GM04503 (cell line): ENCODE measurements around the gene ULK3.

ENCODE experiments used
- DNase-seq: peaks from one replicate; pipeline ENCODE4 v3.0.0-alpha.2; 2012; ENCODE audit warnings: low read depth

ULK3 gene

GRCh38 chr15:74840851-74841775, 1.8 kb downstream of the ULK3 start:
- no peak for DNase-seq

- no peak for DNase-seq
These were observed 3.2 kb downstream of the ULK3 start for GRCh38 chr15:74839526-74840395.

- no peak for DNase-seq
These were observed 4.0 kb downstream of the ULK3 start for GRCh38 chr15:74838746-74839525.

- no peak for DNase-seq
These were observed 4.8 kb downstream of the ULK3 start for GRCh38 chr15:74838137-74838516.

GRCh38 chr15:74837482-74838136, 5.3 kb downstream of the ULK3 start:
- no peak for DNase-seq

DNA sequence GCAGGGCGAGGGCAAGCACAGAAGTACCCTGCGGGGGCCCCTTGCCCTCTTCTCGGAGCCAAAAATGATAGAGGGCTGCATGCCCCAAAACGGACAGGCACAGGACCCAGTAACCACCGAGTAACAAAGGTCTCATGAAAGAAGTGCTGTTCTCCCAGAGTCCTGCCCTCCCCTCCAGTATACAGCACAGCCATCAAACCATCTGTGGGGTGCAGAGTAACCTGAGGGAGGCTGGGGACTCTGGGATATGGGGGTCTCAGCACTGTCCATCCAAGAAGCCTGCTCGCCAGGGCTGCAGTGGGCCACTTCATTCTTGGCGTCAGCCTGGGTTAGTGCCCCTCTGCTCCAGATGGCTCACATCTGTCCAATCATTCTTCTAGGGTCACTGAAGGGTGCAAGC, 6.1 kb downstream of the ULK3 start:
- DNase-seq: no peak

- DNase-seq: no peak
These were observed 7.6 kb downstream of the ULK3 start for GRCh38 chr15:74835312-74835823.

DNA sequence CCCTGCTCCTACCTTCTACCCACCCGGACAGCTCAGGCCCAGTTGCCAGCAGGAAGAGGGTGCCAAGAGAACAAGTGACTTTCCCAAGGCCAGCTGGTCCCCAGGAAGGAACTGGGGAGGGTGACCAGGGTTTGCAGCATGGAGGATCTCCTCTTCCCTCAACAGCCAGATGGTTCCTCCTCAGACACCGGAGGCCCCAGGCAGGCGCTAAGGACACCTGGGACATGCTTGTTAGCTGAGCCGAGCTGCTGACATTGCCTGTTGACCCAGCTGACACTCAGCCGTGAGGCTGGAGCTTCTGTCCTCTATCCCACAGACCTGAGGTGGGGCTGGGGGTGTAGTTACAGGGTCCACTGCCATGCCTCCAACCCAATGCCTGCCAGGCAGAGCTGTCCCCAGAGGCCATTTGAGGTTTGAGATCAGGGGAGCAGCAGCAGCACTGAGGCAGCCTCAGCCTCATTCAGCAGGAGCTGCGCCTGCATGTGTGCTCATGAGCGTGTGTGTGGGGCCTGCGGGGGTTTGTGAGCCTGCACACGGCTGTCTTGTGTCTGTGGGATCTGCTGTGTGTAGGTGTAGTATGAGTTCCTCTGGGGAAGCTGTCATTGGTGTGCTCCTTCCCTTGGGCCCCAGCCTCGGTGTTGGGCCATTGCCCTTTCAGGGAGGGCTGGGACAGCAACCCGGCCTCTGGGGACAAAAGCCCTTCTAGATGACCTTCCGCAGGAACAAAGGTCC, 9.4 kb downstream of the ULK3 start:
- no peak for DNase-seq

- DNase-seq: no peak
These were observed 10.1 kb downstream of the ULK3 start for GRCh38 chr15:74832826-74833225.

GRCh38 chr15:74831813-74832495, 11.0 kb downstream of the ULK3 start:
- DNase-seq: no peak

DNA sequence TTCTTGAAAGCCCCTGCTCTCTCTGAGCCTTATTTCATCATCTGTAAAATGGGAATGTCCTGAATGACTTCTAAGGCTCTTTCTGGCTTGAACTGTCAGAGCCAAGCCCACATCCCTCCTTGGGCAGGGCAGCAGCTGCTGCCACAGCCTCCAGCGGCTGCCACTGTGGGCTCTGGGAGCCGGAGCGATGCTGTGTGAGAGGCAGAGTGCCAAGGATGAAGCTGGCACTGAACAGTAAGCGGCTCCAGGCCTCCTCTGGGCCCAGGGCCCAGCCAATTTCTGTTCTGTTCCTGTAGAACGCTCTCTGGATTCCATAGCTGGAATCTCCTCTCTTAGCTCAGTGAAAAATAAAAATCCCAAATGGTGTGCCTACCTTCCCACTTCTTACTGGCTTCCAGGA, 12.1 kb downstream of the ULK3 start:
- DNase-seq: no peak

GRCh38 chr15:74829991-74830390, 13.0 kb downstream of the ULK3 start:
- DNase-seq: no peak

GRCh38 chr15:74829486-74829885, 13.5 kb downstream of the ULK3 start:
- no peak for DNase-seq

GRCh38 chr15:74828835-74829234, 14.1 kb downstream of the ULK3 start:
- no peak for DNase-seq

DNA sequence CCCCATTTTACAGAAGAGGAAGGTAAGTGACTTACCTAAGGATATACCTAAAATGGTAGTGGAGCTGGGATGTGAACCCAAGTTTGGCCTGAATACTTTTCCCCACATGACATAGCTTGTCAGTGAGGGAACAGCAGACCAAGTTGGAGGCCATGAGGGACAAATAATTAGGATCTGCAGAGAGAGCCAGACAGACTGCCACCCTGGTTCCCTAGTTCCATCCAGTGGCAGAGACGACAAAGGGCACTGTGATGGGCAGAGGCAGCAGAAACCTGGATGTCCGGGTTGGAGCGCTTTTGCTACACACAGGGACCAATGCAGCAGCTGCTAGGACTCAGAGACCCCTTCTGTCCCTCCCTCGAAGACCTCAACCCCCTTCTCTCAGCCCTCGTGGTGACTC, 15.3 kb downstream of the ULK3 start:
- DNase-seq: no peak

GRCh38 chr15:74826921-74827320, 16.0 kb downstream of the ULK3 start:
- DNase-seq: no peak

DNA sequence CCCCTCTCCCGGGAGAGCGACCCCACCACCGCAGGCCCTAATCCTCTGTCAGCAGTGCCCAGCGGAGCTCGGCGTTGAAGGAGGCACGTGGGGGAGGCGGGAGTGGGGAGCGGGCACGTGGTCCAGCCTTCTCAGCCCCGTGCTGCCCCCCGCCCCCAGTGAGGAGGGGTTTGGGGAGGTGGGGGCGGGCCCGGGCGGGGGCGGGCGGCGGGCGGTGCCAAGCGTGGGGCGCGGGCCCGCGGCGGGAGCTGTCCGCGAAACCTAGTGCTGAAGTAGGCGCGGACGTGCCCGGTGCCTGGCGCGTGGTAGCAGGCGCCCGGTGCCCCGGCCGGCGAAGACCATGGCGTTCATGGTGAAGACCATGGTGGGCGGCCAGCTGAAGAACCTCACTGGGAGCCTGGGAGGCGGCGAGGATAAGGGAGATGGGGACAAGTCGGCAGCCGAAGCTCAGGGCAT, 16.6 kb downstream of the ULK3 start, which contains the start of gene CPLX3:
Gene CPLX3 (plus strand): TSS at position 264 of the 456 bp plus-strand sequence. CDS start 77 bp downstream, at position 341.
- DNase-seq: no peak

DNA sequence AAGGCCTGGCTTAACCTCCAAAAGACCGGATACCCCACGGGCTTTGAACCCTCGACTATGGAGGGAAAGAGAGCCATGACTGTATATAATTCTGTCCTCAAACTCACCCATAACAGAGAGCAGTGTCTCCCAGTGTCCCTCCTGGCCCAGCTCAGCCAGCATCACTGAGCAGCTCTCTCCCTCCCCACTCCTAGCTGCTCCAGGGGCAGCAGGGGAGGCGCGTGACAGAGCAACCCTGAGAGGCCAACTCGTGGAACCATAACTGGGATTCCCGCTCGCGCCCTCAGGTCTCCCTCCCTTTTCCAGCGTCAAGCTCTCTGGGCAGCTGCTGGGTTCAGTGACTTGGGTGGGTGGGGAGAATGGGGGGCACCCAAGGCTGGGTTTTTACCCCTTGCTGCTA, 17.1 kb downstream of the ULK3 start:
- DNase-seq: no peak

- DNase-seq: no peak
These were observed 18.0 kb downstream of the ULK3 start for GRCh38 chr15:74824976-74825375.

DNA sequence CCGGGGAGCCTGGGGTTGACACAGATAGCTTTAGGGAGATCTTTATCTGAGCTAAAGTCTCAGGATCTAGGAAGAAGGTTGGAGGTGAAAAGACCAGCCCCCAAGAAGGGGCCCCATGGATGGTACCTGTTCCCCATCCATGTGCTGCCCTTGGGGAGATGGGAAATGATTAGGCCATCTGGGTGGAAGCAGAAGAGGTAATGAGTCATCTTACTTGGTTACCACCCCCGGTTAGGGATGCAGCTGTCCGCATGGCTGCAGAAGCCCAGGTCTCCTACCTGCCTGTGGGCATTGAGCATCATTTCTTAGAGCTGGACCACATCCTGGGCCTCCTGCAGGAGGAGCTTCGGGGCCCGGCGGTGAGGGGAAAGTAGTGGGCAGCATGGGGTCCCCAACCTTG, 19.6 kb downstream of the ULK3 start:
- no peak for DNase-seq
